HepG2 (cell line): ENCODE data around the gene PTX4. TPM values are rescaled to one million over a fixed set of nuclear protein-coding genes. Genes with fewer than 3 reads are reported as not detected.

ENCODE experiments used
- ZBTB40 ChIP-seq, 2 experiments: fragments of 450-650 bp in 1 of 2; sonication (generic) in 1 of 2; formaldehyde crosslinking in 1 of 2; IDR thresholded peaks; 2 replicates each; pipeline versions ENCODE4 v1.6.1 to v1.8.0; 2016 to 2022; ENCODE audit warnings: antibody characterized with exemption in 1 of 2, mild to moderate bottlenecking in 1 of 2, missing genetic modification reagents in 1 of 2
- ZNF225 ChIP-seq: sonication (generic); formaldehyde crosslinking; IDR thresholded peaks from 2 replicates; pipeline ENCODE4 v1.4.0; 2020; ENCODE audit warnings: mild to moderate bottlenecking, missing genetic modification reagents
- polyA plus RNA-seq, 8 experiments: library from polyadenylated mRNA; depleted of rRNA in 3 of 8; stranded (reverse) in 7 of 8; unstranded in 1 of 8; fragments of >200 nt; fragmentation: Illumina TruSeq in 4 of 8; extraction: Trizol in 4 of 8; gene quantifications; 2 replicates each; pipeline versions ENCODE4 v1.2.1 to v1.2.3, GENCODE V29; 2011 to 2016; ENCODE audit warnings: low read depth in 4 of 8, missing spikeins in 1 of 8, mixed read lengths in 1 of 8; ENCODE audit not compliant: insufficient read depth in 1 of 8
- total RNA-seq, 5 experiments: library from RNA; depleted of rRNA; stranded (reverse); fragments of >200 nt; fragmentation: Illumina TruSeq; extraction: Trizol; gene quantifications; 2 replicates each; pipeline ENCODE4 v1.2.3, GENCODE V29; 2016; ENCODE audit warnings: low read depth in 1 of 5
- TF ChIP-seq, protein P1 (sequence below): sonication (generic); formaldehyde crosslinking; IDR thresholded peaks from 2 replicates; pipeline ENCODE4 v1.8.0; 2022; ENCODE audit warnings: mild to moderate bottlenecking, missing genetic modification reagents, moderate library complexity

PTX4 gene
- total and polyA plus RNA-seq, 2 of the 13 experiments (the other 11 are each of a cell fraction or from before 2014, with no cell fraction given): 0.04 TPM; not detected in 1

- TF ChIP-seq ZBTB40 (IDR thresholded peaks at IDR 0.05) (no peak), ZBTB40 (CRISPR knock-in tag; IDR thresholded peaks at IDR 0.05) (no peak), ZNF225 (CRISPR knock-in tag) (no peak)
- TF ChIP-seq, protein P1, sequence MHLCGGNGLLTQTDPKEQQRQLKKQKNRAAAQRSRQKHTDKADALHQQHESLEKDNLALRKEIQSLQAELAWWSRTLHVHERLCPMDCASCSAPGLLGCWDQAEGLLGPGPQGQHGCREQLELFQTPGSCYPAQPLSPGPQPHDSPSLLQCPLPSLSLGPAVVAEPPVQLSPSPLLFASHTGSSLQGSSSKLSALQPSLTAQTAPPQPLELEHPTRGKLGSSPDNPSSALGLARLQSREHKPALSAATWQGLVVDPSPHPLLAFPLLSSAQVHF (CRISPR knock-in tag): no peak
- TF ChIP-seq, all 625 proteins: peak for 4
Measured at GRCh38 chr16:1487395-1488053, 1.2 kb downstream of the PTX4 start (continued).
